A673 (cell line): ENCODE data around the gene DACH2. TPM values are rescaled to one million over a fixed set of nuclear protein-coding genes. Genes with fewer than 3 reads are reported as not detected.

Source experiments
- BruUV-seq: library from RNA; stranded (reverse); fragments of 400-500 nt; replicated peaks from 2 replicates; lab custom pipeline; 2021; lab: Mats Ljungman, UMichigan
- CTCF ChIA-PET: fragments of 300-600 bp; sonication (Branson Sonifier 250); formaldehyde crosslinking; loops from one replicate; lab custom pipeline; 2022; ENCODE audit warnings: antibody characterized with exemption; lab: Charles Lee
- POLR2A ChIA-PET: fragments of 300-600 bp; sonication (Branson Sonifier 250); formaldehyde crosslinking; loops from one replicate; lab custom pipeline; 2022; ENCODE audit warnings: antibody characterized with exemption; ENCODE audit not compliant: low non-redundant PET; lab: Charles Lee
- DNase-seq: peaks from one replicate; pipeline ENCODE4 v3.0.0-alpha.2; 2015; ENCODE audit warnings: low spot score
- H3K27ac ChIP-seq: fragments of 200-600 bp; sonication (generic); 2 replicates; pipeline ENCODE4 v1.5.1; 2016; ENCODE audit warnings: mixed run types, low read depth, mild to moderate bottlenecking, mixed read lengths, antibody characterized with exemption, low read length; ENCODE audit not compliant: poor library complexity, severe bottlenecking
- H3K27me3 ChIP-seq: fragments of 200-600 bp; sonication (generic); replicated peaks from 2 replicates; pipeline ENCODE4 v1.6.1; 2017; ENCODE audit warnings: mixed run types, low read depth, mild to moderate bottlenecking, mixed read lengths, antibody characterized with exemption, low read length; ENCODE audit not compliant: insufficient read depth, poor library complexity
- H3K36me3 ChIP-seq: fragments of 200-600 bp; sonication (generic); 2 replicates; pipeline ENCODE4 v1.6.1; 2016; ENCODE audit warnings: mixed run types, mild to moderate bottlenecking, mixed read lengths, antibody characterized with exemption, low read length; ENCODE audit not compliant: insufficient read depth, poor library complexity, severe bottlenecking
- H3K4me1 ChIP-seq: fragments of 200-600 bp; sonication (generic); 2 replicates; pipeline ENCODE4 v1.6.1; 2017; ENCODE audit warnings: mixed run types, mild to moderate bottlenecking, mixed read lengths, antibody characterized with exemption, low read length; ENCODE audit not compliant: insufficient read depth, poor library complexity, severe bottlenecking
- H3K4me3 ChIP-seq: fragments of 200-600 bp; sonication (generic); 2 replicates; pipeline ENCODE4 v1.5.1; 2016; ENCODE audit warnings: low read depth, mixed run types, mild to moderate bottlenecking, mixed read lengths, low read length; ENCODE audit not compliant: poor library complexity, severe bottlenecking
- H3K9me3 ChIP-seq: fragments of 200-600 bp; sonication (generic); 2 replicates; pipeline ENCODE4 v1.6.1; 2016; ENCODE audit warnings: mixed run types, low read depth, mild to moderate bottlenecking, mixed read lengths, antibody characterized with exemption, low read length; ENCODE audit not compliant: poor library complexity, severe bottlenecking
- EZH2 ChIP-seq: fragments of 200-600 bp; sonication (generic); IDR thresholded peaks from 2 replicates; pipeline ENCODE4 v1.6.1; 2017; ENCODE audit warnings: borderline replicate concordance, low read depth, mild to moderate bottlenecking, mixed read lengths, antibody characterized with exemption, low read length; ENCODE audit not compliant: poor library complexity, severe bottlenecking
- intact Hi-C: fragments of 100-400 bp; cut with micrococcal nuclease; formaldehyde crosslinking; loops from one replicate; pipeline ENCODE4 v1.10.0; 2022; ENCODE audit not compliant: unreplicated experiment
- total RNA-seq: library from RNA; stranded (reverse); gene quantifications from 2 replicates; pipeline ENCODE4 v1.2.3, GENCODE V29; 2021
- TF ChIP-seq, protein P1 (sequence below): fragments of 300-800, 200-600 bp; sonication (generic); conservative IDR thresholded peaks from 2 replicates; pipeline ENCODE4 v1.5.1; 2017; ENCODE audit warnings: low read depth, mild to moderate bottlenecking, antibody characterized with exemption, low read length, moderate library complexity, mixed read lengths

The DACH2 gene
- total RNA-seq, 1 experiment from 2014 or later, result not detected

DNA sequence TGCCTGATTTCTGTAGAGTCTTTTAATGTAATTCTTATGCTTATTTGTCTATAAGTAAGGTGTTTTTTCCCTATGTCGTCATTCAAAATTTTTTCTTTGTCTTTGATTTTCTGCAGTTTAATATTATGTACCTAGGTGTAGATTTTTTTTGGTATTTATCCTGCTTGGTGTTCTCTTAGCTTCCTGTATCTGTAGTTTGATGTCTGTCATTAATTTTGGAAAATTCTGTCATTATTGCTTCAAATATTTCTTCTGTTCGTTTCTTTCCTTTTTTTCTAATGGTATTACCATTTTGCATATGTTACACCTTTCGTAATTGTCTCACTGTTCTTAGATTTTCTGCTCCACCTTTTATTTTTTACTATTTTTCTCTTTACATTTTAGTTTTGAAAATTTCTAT is 696.9 kb downstream of the DACH2 start:
- no peak overlapping the region for H3K27ac ChIP-seq
- intact Hi-C loops, result no loop called here
- no TSS peak for BruUV-seq
- ChIA-PET CTCF (no interaction called here), POLR2A (no interaction called here)
- TF ChIP-seq, protein P1, sequence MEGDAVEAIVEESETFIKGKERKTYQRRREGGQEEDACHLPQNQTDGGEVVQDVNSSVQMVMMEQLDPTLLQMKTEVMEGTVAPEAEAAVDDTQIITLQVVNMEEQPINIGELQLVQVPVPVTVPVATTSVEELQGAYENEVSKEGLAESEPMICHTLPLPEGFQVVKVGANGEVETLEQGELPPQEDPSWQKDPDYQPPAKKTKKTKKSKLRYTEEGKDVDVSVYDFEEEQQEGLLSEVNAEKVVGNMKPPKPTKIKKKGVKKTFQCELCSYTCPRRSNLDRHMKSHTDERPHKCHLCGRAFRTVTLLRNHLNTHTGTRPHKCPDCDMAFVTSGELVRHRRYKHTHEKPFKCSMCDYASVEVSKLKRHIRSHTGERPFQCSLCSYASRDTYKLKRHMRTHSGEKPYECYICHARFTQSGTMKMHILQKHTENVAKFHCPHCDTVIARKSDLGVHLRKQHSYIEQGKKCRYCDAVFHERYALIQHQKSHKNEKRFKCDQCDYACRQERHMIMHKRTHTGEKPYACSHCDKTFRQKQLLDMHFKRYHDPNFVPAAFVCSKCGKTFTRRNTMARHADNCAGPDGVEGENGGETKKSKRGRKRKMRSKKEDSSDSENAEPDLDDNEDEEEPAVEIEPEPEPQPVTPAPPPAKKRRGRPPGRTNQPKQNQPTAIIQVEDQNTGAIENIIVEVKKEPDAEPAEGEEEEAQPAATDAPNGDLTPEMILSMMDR, result no peak
- no peak for TF ChIP-seq EZH2
- H3K4me1 ChIP-seq, result no peaks in the 10 kb centered on the region
- H3K4me3 ChIP-seq, result no peak overlapping the region
- H3K9me3 ChIP-seq, result peaks cover 14% of the 10 kb centered on the region
- H3K27me3 ChIP-seq, result no peaks in the 10 kb centered on the region
- no peaks in the 10 kb centered on the region for H3K36me3 ChIP-seq
- no peak for DNase-seq

Other genes with a start within 250 kb of the DACH2 start
- gene CHM, start 100.9 kb upstream of the DACH2 start, total RNA-seq, result 27.4 and 27.9 TPM in 2 replicates